Fibroblast of lung (primary cell): ENCODE results near the gene SPPL2B.

ENCODE experiments used
- EZH2 ChIP-seq: IDR thresholded peaks from 2 replicates; pipeline ENCODE4 v1.5.1; 2012; ENCODE audit warnings: low read length, control low read depth, mild to moderate bottlenecking; ENCODE audit errors: missing control alignments
- TF ChIP-seq, protein P1 (sequence below), 2 donors: IDR thresholded peaks in 1 of 2; conservative IDR thresholded peaks in 1 of 2; 1 replicate in 1 of 2; 2 replicates in 1 of 2; pipeline ENCODE4 v1.5.1; 2011 to 2012; ENCODE audit warnings: low read length in 2 of 2, control low read depth in 1 of 2, inconsistent platforms in 1 of 2, low read depth in 1 of 2, mild to moderate bottlenecking in 1 of 2

DNA sequence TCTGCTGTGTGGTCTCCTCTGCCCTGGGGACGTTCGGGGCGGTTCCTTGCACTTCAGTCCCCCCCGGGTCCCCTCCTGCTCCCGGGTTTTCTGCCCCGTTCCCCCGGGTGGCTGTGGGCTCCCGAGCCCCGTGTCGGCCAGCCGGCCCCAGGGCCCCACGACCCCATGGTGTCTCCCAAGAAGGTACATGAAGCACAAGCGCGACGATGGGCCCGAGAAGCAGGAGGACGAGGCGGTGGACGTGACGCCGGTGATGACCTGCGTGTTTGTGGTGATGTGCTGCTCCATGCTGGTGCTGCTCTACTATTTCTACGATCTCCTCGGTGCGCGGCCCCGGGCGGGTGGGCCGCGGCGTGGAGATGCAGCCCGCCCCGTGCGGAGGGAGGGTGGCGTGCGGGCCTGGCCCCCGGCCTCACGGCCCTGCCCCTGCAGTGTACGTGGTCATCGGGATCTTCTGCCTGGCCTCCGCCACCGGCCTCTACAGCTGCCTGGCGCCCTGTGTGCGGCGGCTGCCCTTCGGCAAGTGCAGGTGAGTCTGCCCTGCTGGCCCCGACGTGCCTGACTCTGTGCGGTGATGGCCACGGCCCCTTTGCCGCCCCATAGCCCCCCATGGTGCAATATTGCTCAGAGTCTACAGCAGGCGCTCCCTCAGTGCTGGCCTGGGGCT lies 11.3 kb downstream of the SPPL2B start:
- TF ChIP-seq, protein P1, sequence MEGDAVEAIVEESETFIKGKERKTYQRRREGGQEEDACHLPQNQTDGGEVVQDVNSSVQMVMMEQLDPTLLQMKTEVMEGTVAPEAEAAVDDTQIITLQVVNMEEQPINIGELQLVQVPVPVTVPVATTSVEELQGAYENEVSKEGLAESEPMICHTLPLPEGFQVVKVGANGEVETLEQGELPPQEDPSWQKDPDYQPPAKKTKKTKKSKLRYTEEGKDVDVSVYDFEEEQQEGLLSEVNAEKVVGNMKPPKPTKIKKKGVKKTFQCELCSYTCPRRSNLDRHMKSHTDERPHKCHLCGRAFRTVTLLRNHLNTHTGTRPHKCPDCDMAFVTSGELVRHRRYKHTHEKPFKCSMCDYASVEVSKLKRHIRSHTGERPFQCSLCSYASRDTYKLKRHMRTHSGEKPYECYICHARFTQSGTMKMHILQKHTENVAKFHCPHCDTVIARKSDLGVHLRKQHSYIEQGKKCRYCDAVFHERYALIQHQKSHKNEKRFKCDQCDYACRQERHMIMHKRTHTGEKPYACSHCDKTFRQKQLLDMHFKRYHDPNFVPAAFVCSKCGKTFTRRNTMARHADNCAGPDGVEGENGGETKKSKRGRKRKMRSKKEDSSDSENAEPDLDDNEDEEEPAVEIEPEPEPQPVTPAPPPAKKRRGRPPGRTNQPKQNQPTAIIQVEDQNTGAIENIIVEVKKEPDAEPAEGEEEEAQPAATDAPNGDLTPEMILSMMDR (conservative IDR thresholded peaks at IDR 0.05 in 1 of 2, IDR thresholded peaks at IDR 0.05 in 1 of 2; ENCODE audit: low read depth in 1 of 2, low read length in 2 of 2): no peak
- TF ChIP-seq EZH2: no peak
